Mucosa of gallbladder (tissue), 1 donor: ENCODE measurements around the gene TASP1. TPM values are rescaled to one million over a fixed set of nuclear protein-coding genes. Genes with fewer than 3 reads are reported as not detected.
"Not testable (repeated sequence)": the region's sequence is repeated elsewhere in the genome, so short reads cannot be mapped to it uniquely, and the experiment has no call there.

Source experiments
- DNase-seq: peaks from one replicate; pipeline ENCODE4 v3.0.0-alpha.2; 2020; ENCODE audit warnings: low spot score
- total RNA-seq: library from RNA; stranded (reverse); gene quantifications from one replicate; pipeline ENCODE4 v1.2.1, GENCODE V29; 2021
- donor health status: DM: no; HTN: no; CAD: no.

TASP1 gene
- total RNA-seq, 1 donor from 2014 or later = 11.8 TPM

DNA sequence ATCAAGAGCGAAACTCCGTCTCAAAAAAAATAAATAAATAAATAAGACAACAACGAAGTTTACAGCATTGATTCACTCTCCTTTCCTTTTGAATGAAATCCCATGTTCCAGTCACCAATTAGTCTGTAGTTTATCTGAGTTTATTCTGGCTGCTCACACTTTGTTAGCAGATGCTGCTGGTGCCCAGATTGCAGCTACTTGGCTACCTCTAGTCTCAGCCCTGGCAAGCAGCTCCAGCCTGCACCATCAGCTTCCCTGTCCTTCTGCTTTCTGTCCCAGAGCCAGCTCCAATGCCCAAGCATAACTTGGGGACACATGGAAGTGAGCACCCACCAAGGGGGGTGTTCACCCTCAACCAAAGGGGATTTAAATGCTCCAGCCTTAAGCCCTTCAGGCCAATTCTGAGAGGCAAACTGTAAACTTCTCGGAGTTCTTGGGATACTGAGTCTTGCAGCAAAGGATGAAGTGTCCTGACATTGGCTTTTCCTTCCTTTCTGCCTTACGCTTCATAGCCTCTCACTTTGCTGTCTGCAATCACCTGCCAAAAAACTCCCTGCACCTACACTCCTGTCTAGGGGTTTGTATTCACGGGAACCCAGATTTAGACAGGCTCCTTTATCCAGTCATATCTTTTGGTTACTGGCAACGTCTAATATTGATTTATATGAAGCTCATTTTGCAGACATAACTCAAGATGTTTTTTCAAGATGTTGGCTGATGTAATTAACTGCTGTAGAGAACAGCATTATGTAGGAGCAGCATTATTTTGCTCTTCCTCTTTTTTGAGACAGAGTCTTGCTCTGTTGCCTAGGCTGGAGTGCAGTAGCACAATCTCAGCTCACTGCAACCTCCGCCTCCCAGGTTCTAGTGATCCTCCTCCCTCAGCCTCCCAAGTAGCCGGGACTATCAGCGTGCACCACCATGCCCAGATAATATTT is 9.8 kb upstream of the TASP1 start:
- no peak for DNase-seq

DNA sequence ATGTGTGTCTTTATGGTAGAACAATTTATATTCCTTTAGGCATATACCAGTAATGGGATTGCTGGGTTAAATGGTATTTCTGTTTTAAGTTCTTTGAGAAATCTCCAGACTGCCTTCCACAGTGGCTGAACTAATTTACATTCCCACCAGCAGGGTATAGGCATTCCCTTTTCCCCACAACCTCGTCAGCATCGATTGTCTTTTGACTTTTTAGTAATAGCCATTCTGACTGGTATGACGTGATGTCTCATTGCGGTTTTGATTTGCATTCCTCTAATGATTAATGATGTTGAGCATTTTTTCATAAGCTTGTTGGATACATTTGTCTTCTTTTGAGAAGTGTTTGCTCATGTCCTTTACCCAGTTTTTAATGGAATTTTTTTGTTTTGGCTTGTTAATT is 5.3 kb upstream of the TASP1 start:
- no peak for DNase-seq

- DNase-seq = no peak
Measured at GRCh38 chr20:13639150-13639497, 392 bp upstream of the TASP1 start.

- DNase-seq = no peak
Measured at GRCh38 chr20:13638162-13638495, 603 bp downstream of the TASP1 start.

DNA sequence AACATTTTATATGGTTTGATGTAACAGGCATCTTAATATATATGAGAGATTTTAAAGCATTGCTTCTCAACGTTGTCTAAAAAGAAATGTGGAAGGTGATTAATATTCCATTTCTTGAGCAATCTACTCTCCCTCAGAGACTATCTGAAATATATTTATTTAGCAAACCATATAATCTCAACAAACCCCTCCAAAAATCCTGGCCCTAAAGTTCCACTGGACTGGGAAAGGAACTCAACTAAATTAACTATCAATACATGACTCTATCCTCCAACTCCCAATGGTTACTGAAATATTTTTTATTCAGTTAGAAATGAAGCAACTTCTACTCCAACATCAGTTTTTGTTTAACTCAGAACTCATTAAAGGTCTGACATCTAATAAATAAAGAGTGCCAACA is 6.3 kb downstream of the TASP1 start:
- DNase-seq = no peak

DNA sequence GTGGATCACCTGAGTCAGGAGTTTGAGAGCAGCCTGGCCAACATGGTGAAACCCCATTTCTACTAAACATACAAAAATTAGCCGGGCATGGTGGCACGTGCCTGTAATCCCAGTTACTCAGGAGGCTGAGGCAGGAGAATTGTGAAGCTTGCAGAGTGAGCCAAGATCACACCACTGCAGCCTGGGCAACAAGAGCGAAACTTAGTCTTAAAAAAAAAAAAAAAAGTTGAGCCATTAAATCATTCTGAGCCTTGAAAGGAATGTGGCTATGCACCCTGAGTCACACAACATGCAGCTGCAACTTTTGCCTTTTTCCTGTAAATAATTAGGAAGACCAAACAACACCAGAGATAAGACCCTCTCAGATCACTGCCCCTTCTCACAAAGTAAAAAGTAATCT is 11.2 kb downstream of the TASP1 start:
- DNase-seq = not testable (repeated sequence)

DNA sequence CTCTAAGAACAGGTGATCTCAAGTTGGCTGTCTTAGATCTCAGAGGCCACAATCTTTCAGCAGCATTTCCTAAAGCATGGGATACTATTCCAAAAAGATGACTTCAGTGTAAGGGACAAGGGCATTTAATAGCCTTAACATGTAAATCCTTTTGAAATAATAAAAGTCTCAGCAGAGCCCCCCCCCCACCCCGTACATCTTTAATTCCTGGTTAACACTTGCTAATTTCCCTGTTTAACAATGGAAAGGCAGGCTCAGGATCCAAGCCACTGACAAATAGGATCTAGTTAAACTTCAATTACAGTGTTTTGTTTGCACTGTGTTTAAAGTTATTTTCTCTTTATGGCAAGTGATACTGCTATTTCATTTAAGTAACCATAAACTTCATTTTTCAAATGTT is 12.0 kb downstream of the TASP1 start:
- DNase-seq = no peak

DNA sequence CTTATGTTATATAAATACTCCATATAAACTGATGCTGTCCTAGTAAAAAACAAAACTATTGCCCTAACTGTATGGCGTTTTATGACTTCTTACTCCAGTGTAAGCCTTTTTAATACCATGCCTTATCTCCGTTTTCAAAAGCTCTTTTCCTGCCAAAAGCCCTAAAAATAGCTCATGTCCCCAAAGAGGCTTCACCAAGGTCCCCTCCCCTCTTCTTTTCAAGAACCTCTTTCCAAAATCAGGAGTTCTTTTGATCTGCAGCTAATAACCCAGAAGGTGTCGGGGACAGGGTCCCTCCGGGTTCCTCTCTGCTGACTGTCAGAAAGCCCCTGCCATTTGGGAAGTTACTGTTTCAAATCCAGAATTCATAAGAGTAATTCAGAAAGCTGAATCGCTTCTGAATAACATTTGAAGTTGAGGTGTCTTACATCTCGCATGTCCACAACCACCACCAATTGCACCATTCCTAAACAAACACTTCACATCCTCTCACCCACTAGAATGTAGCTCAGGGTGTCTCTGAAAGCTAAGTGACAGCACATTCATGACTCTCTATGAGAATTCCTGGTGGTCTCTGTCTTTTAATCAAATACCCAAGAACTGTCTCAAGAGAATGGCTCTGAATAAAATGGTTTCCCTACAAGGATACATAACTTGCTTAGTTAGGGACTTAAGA is 13.3 kb downstream of the TASP1 start:
- DNase-seq = no peak

- not testable (repeated sequence) for DNase-seq
Measured at GRCh38 chr20:13619415-13619814, 19.3 kb downstream of the TASP1 start.

DNA sequence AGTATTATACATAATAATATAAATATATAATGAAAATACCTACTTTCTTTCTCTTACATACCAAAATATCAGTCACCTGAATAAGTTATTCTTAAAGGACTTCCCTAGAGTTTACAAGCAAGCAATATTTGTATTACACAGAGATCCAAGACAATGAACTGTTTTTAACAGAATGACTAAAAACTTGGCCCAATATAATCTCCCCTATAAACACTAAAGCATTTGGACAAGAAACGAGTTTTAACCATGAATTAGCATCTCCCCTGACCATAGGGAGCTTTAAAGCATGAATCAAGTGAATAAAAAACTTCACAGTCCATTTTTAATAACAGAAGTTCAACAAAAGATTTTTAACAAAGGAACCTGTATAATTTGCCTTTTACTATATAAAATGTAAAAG is 20.3 kb downstream of the TASP1 start:
- DNase-seq = not testable (repeated sequence)

GRCh38 chr20:13617585-13617984 is 21.1 kb downstream of the TASP1 start:
- DNase-seq = not testable (repeated sequence)

GRCh38 chr20:13616713-13617112 is 22.0 kb downstream of the TASP1 start:
- not testable (repeated sequence) for DNase-seq

DNA sequence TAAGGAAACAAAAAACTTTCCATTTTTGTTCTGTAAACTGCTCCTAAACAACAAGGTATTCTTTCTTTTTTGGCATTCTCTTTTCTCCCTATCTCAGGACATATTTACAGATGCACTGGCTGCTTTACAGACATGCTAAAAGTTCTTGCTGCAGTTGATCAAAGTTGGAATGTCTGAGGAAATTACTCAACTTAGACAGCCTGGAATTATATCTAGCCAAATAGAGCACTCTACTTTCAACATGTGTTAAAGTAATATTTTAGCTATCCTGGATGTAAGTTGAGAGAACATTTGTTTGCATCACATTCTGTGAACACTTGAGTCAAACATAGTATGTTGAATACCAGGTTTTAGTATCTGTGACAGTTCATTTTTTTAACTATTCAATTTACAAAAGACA is 24.8 kb downstream of the TASP1 start:
- no peak for DNase-seq

- DNase-seq = no peak
Measured at GRCh38 chr20:13611611-13612125, 27.1 kb downstream of the TASP1 start.

DNA sequence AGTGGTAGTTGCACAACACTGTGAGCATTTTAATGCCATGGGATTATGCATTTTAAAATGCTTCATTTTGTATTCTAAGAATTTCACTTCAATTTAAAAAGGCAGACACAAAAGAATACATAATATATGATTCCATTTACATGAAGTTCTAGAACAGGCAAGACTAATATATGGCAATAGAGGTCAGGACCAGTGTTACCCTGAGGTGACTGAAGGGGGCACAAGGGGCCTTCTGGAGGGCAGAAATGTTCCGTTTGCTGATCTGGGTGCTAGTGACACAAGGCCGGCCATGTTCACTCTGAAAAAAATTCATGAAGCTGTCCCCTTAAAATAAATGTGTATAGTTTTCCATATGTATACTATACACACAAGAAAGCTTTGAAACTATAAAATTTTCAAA is 28.5 kb downstream of the TASP1 start:
- DNase-seq = no peak

DNA sequence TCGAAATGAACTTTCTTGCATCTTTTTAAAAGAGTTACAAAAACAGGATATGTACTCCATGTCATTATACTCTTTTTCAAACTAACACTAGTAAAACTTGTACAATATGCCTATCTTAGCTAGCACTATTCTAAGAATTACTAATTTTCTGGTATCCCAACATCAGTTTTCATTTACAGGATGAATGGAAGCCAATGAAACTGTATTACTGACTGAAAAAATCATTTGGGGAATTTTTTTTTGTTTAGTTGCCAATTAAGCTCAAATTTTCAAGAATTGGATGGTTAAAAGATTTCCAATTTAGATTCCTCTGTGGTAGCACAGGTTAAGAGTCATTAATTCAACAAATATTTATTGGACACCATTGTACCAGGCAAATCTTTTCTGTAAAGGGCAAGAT is 30.7 kb downstream of the TASP1 start:
- DNase-seq = no peak

DNA sequence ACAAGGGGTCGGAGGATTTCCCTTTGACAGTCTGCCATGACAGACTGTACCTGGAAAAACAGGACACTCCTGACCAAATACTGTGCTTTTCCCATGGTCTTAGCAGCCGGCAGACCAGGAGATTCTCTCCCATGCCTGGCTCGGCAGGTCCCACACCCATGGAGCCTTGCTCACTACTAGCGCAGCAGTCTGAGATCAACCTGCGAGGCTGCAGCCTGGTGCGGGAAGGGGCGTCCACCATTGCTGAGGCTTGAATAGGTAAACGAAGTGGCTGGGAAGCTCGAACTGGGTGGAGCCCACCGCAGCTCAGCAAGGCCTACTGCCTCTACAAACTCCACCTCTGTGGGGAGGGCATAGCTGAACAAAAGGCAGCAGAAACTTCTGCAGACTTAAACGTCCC is 45.3 kb downstream of the TASP1 start:
- not testable (repeated sequence) for DNase-seq

- no peak for DNase-seq
Measured at GRCh38 chr20:13588049-13588448, 50.7 kb downstream of the TASP1 start.

GRCh38 chr20:13587370-13587769 is 51.4 kb downstream of the TASP1 start:
- no peak for DNase-seq

DNA sequence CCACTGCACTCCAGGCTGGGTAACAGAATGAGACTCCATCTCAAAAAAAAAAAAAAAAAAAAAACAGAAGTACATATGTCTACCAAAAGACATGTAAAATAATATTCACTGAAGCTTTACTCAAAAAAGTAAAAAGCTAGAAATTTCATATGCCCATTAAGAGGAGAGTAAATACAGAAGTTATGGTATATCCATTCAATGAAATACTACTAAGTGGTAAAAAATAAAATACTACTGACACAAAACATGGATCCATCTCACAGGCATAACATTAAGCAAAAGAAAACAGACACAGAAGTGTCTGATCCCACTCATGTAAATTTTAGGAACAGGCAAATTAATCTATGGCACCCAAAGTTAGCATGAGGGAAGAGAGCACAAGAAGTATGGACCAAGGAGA is 52.6 kb downstream of the TASP1 start:
- no peak for DNase-seq

- DNase-seq = no peak
Measured at GRCh38 chr20:13581451-13581850, 57.3 kb downstream of the TASP1 start.

- DNase-seq = no peak
Measured at GRCh38 chr20:13580707-13581106, 58.0 kb downstream of the TASP1 start.

DNA sequence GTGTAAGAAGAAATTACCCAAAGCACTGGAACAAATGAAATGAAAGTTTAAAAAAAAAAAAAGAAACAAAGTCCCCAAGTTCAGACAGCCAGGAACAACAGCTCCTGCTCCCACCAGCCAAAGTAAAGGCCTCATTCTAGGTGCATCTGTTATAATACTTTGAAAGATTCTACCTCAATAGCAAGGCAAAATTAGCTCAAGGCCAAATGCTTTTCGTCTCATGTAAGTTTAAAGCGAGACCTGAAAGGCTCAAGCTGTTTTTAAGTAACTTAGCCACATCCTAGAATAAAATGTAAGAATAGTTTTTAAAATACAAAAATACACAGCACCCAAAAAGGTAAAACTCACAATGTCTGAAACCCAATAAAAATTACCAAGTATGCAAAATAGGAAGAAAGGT is 64.7 kb downstream of the TASP1 start:
- DNase-seq = no peak
